Liver (tissue), 9 donors: ENCODE results near the gene TAPBPL. TPM values are rescaled to one million over a fixed set of nuclear protein-coding genes. Genes with fewer than 3 reads are reported as not detected.

Experiments used
- DNase-seq: peaks from one replicate; pipeline ENCODE4 v3.0.0-alpha.2; 2017; ENCODE audit warnings: low spot score
- H3K27ac ChIP-seq, 2 donors: one replicate each; pipeline ENCODE4 v1.7.0; 2013; ENCODE audit warnings: inconsistent platforms in 2 of 2, low read length in 2 of 2, control low read depth in 1 of 2, low read depth in 1 of 2, mild to moderate bottlenecking in 1 of 2
- H3K27me3 ChIP-seq, 4 donors: one replicate each; pipeline versions ENCODE4 v1.6.1 to v1.7.0; 2013; ENCODE audit warnings: low read length in 3 of 4, inconsistent platforms in 1 of 4, mild to moderate bottlenecking in 1 of 4, moderate library complexity in 1 of 4; ENCODE audit not compliant: control insufficient read depth in 4 of 4, insufficient read depth in 4 of 4
- H3K36me3 ChIP-seq, 4 donors: one replicate each; pipeline versions ENCODE4 v1.6.1 to v1.7.0; 2013; ENCODE audit warnings: low read length in 3 of 4, mild to moderate bottlenecking in 3 of 4, low read depth in 1 of 4, moderate library complexity in 1 of 4; ENCODE audit not compliant: control insufficient read depth in 4 of 4, insufficient read depth in 3 of 4
- H3K4me1 ChIP-seq, 4 donors: one replicate each; pipeline versions ENCODE4 v1.6.1 to v1.7.0; 2013; ENCODE audit warnings: low read length in 3 of 4, mild to moderate bottlenecking in 3 of 4, moderate library complexity in 1 of 4; ENCODE audit not compliant: control insufficient read depth in 4 of 4, insufficient read depth in 4 of 4
- H3K4me3 ChIP-seq, 3 donors: one replicate each; pipeline versions ENCODE4 v1.6.1 to v1.7.0; 2013; ENCODE audit warnings: low read length in 3 of 3, control low read depth in 1 of 3, low read depth in 1 of 3, mild to moderate bottlenecking in 1 of 3
- H3K9ac ChIP-seq, 2 donors: one replicate each; pipeline ENCODE4 v1.7.0; 2013; ENCODE audit warnings: low read length in 2 of 2, mild to moderate bottlenecking in 2 of 2, moderate library complexity in 2 of 2, control low read depth in 1 of 2, low read depth in 1 of 2
- H3K9me3 ChIP-seq, 4 donors: one replicate each; pipeline versions ENCODE4 v1.6.1 to v1.7.0; 2013; ENCODE audit warnings: low read length in 3 of 4; ENCODE audit not compliant: control insufficient read depth in 4 of 4
- CTCF ChIP-seq: fragments of 150-350 bp; IDR thresholded peaks from 2 replicates; pipeline ENCODE4 v1.5.1; 2017; ENCODE audit warnings: improper control_type of control experiment, low read depth, low read length; ENCODE audit not compliant: missing input control
- EGR1 ChIP-seq, 2 donors: IDR thresholded peaks; 2 replicates each; pipeline ENCODE4 v1.6.1; 2016 to 2018; ENCODE audit warnings: antibody characterized with exemption in 2 of 2, low read depth in 2 of 2
- FOXA1 ChIP-seq: IDR thresholded peaks from 2 replicates; pipeline ENCODE4 v1.6.1; 2016; ENCODE audit warnings: antibody characterized with exemption
- FOXA2 ChIP-seq: IDR thresholded peaks from 2 replicates; pipeline ENCODE4 v1.6.1; 2016; ENCODE audit warnings: antibody characterized with exemption
- GABPA ChIP-seq, 2 donors: IDR thresholded peaks in 1 of 2; conservative IDR thresholded peaks in 1 of 2; 2 replicates each; pipeline ENCODE4 v1.6.1; 2016; ENCODE audit warnings: antibody characterized with exemption in 2 of 2, mild to moderate bottlenecking in 1 of 2, moderate library complexity in 1 of 2
- JUND ChIP-seq, 2 donors: IDR thresholded peaks; 2 replicates each; pipeline ENCODE4 v1.6.1; 2016; ENCODE audit warnings: antibody characterized with exemption in 2 of 2
- MAX ChIP-seq: IDR thresholded peaks from 2 replicates; pipeline ENCODE4 v1.6.1; 2016; ENCODE audit warnings: antibody characterized with exemption
- NR2F2 ChIP-seq: IDR thresholded peaks from 2 replicates; pipeline ENCODE4 v1.6.1; 2016; ENCODE audit warnings: antibody characterized with exemption
- RAD21 ChIP-seq, 2 donors: IDR thresholded peaks; 2 replicates each; pipeline ENCODE4 v1.6.1; 2016; ENCODE audit warnings: antibody characterized with exemption in 2 of 2, mild to moderate bottlenecking in 2 of 2
- REST ChIP-seq: IDR thresholded peaks from 2 replicates; pipeline ENCODE4 v1.6.1; 2016; ENCODE audit warnings: antibody characterized with exemption, mild to moderate bottlenecking
- RXRA ChIP-seq, 2 donors: IDR thresholded peaks; 2 replicates each; pipeline ENCODE4 v1.6.1; 2017 to 2018; ENCODE audit warnings: antibody characterized with exemption in 2 of 2, mild to moderate bottlenecking in 1 of 2
- SP1 ChIP-seq: IDR thresholded peaks from 2 replicates; pipeline ENCODE4 v1.6.1; 2018; ENCODE audit warnings: antibody characterized with exemption, mild to moderate bottlenecking
- TAF1 ChIP-seq: conservative IDR thresholded peaks from 2 replicates; pipeline ENCODE4 v1.6.1; 2016; ENCODE audit warnings: antibody characterized with exemption, mild to moderate bottlenecking
- YY1 ChIP-seq: IDR thresholded peaks from 2 replicates; pipeline ENCODE4 v1.6.1; 2016; ENCODE audit warnings: antibody characterized with exemption, mild to moderate bottlenecking
- WGBS: extraction: QIAGEN DNeasy Blood & Tissue Kit; methylation state at CpG from one replicate; pipeline ENCODE4 v1.1.7; 2013; 5-methylcytosine and 5-hydroxymethylcytosine counted together
- polyA plus RNA-seq, 2 donors: library from polyadenylated mRNA; stranded (reverse) in 1 of 2; unstranded in 1 of 2; fragments of 200-250 nt in 1 of 2; fragments of >200 nt in 1 of 2; fragmentation: Nextera tagmentation in 1 of 2; extraction: Ambion mirVana in 1 of 2; gene quantifications; one replicate each; pipeline versions ENCODE4 v1.2.1 to v1.2.3, GENCODE V29; 2013 to 2015
- total RNA-seq, 2 donors: library from RNA; depleted of rRNA; stranded (reverse); fragments of >200 nt; gene quantifications; one replicate each; pipeline ENCODE4 v1.2.3, GENCODE V29; 2014
- TF ChIP-seq, protein P1 (sequence below): IDR thresholded peaks from 2 replicates; pipeline ENCODE4 v1.6.1; 2016; ENCODE audit warnings: antibody characterized with exemption
- TF ChIP-seq, protein P2 (sequence below): IDR thresholded peaks from 2 replicates; pipeline ENCODE4 v1.6.1; 2016; ENCODE audit warnings: antibody characterized with exemption
- donor health status: healthy.
- donor health status: healthy.
- donor health status: healthy.
- donor health status: healthy.
- donor health status: healthy.

Gene TAPBPL
- total and polyA plus RNA-seq, 4 donors = 9.5 to 32.9 (median 19.0) TPM

DNA sequence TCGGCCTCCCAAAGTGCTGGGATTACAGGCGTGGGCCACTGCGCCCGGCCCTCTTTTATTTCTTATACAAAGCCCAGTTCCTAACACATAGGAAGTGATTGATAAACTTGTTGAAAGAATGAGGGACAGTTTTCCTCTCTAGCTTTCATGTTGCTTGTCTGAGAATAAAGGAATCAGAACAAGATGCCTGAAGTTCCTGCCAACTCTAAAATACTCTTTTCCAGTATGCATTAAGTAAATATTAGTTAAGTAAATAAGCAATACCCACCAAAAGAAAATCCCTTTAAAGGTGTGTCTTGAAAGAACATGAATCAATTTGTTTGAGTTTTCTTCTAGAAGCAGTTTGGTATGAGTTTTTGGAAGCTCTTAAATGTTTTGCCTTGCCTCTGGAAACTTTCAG, 31.5 kb upstream of the TAPBPL start:
- H3K36me3 ChIP-seq = peaks cover 0 to 2% (median 0%) of the 10 kb centered on the region in 4 donors
- no peaks in the 10 kb centered on the region for H3K9me3 ChIP-seq
- WGBS = 70% methylated on average over 4 of the region's 4 CpGs
- H3K4me1 ChIP-seq = peaks cover 0 to 6% (median 4%) of the 10 kb centered on the region in 4 donors
- TF ChIP-seq RAD21 (IDR thresholded peaks at IDR 0.05) (no peak), EGR1 (IDR thresholded peaks at IDR 0.05; ENCODE audit: low read depth in 2 of 2) (no peak), TAF1 (no peak), JUND (IDR thresholded peaks at IDR 0.05) (no peak), REST (no peak), CTCF (no peak), FOXA2 (no peak), GABPA (IDR thresholded peaks at IDR 0.05 in 1 of 2, conservative IDR thresholded peaks at IDR 0.05 in 1 of 2) (no peak), YY1 (no peak), RXRA (IDR thresholded peaks at IDR 0.05) (no peak)
- TF ChIP-seq, protein P1, sequence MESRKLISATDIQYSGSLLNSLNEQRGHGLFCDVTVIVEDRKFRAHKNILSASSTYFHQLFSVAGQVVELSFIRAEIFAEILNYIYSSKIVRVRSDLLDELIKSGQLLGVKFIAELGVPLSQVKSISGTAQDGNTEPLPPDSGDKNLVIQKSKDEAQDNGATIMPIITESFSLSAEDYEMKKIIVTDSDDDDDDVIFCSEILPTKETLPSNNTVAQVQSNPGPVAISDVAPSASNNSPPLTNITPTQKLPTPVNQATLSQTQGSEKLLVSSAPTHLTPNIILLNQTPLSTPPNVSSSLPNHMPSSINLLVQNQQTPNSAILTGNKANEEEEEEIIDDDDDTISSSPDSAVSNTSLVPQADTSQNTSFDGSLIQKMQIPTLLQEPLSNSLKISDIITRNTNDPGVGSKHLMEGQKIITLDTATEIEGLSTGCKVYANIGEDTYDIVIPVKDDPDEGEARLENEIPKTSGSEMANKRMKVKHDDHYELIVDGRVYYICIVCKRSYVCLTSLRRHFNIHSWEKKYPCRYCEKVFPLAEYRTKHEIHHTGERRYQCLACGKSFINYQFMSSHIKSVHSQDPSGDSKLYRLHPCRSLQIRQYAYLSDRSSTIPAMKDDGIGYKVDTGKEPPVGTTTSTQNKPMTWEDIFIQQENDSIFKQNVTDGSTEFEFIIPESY = no peak
- TF ChIP-seq, protein P2, sequence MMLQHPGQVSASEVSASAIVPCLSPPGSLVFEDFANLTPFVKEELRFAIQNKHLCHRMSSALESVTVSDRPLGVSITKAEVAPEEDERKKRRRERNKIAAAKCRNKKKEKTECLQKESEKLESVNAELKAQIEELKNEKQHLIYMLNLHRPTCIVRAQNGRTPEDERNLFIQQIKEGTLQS = no peak
- H3K27me3 ChIP-seq = no peaks in the 10 kb centered on the region
- no peak overlapping the region for H3K9ac ChIP-seq
- no peak for DNase-seq
- no peak overlapping the region for H3K27ac ChIP-seq
- no peak overlapping the region for H3K4me3 ChIP-seq

DNA sequence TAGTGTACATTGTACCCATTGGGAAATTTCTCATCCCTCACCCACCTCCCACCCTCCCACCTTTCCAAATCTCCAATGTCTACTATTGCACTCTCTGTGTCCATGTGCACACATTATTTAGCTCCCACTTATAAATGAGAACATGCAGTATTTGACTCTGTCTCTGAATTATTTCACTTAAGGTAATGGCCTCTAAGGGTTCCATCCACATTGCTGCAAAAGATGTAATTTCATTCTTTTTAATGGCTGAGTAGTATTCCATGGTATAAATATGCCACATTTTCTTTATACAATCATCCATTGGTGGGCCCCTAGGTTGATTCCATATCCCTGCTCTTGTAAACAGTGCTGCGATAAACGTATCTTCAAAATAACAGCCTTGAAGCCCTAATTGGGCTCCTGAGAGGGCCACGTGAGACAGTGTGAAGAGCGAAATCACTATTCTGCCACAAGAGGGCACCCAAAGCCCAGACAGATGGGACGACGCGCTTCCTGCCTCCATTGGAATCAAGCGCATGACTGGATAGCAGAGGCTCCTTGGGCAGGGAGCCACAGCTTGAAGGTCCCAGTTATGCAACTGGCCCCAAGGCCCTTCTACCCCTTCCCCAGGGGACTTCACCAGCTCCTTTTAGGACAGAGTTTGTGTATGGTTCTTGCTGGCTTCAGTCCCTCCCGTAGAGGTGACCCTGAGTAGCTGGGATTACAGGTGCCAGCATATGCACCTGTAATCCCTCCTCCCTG, 28.4 kb upstream of the TAPBPL start:
- peak; percentile 75 for DNase-seq
- Histone ChIP-seq H3K4me3 (no peak overlapping the region), H3K9me3 (no peaks in the 10 kb centered on the region), H3K4me1 (peaks cover 0 to 6% (median 4%) of the 10 kb centered on the region in 4 donors), H3K27me3 (no peaks in the 10 kb centered on the region), H3K36me3 (no peaks in the 10 kb centered on the region), H3K9ac (peak overlapping the region; percentile 1 to 58), H3K27ac (no peak overlapping the region)
- 3% methylated on average over 9 of the region's 9 CpGs for WGBS
- peak; percentile 89 for TF ChIP-seq CTCF
- TF ChIP-seq, protein P1 = no peak
- TF ChIP-seq SP1 = peak; percentile 15
- TF ChIP-seq FOXA1 = no peak
- no peak for TF ChIP-seq NR2F2
- no peak for TF ChIP-seq TAF1
- no peak for TF ChIP-seq JUND (IDR thresholded peaks at IDR 0.05)
- TF ChIP-seq MAX = peak; percentile 64
- TF ChIP-seq, protein P2 = no peak
- peak; percentile 99 to 100 for TF ChIP-seq RAD21 (IDR thresholded peaks at IDR 0.05)
- TF ChIP-seq EGR1 (IDR thresholded peaks at IDR 0.05; ENCODE audit: low read depth in 2 of 2) = no peak
